Cardiac fibroblast (primary cell): ENCODE results near the gene HOXA13.
A peak's percentile ranks its signal among the peaks of the same experiment; 100 is the strongest.

ENCODE experiments used
- DNase-seq, 2 donors: peaks; one replicate each; pipeline versions ENCODE4 v3.0.0 to v3.0.0-alpha.2; 2010; ENCODE audit warnings: low read depth in 2 of 2
- H3K4me3 ChIP-seq, 2 donors: replicated peaks in 1 of 2; 1 replicate in 1 of 2; 2 replicates in 1 of 2; pipeline ENCODE4 v1.5.1; 2011; ENCODE audit warnings: low read depth in 2 of 2, low read length in 2 of 2, mild to moderate bottlenecking in 2 of 2, moderate library complexity in 1 of 2
- TF ChIP-seq, protein P1 (sequence below): IDR thresholded peaks from one replicate; pipeline ENCODE4 v1.5.1; 2011; ENCODE audit warnings: low read depth, mild to moderate bottlenecking, low read length, inconsistent platforms

HOXA13 gene

DNA sequence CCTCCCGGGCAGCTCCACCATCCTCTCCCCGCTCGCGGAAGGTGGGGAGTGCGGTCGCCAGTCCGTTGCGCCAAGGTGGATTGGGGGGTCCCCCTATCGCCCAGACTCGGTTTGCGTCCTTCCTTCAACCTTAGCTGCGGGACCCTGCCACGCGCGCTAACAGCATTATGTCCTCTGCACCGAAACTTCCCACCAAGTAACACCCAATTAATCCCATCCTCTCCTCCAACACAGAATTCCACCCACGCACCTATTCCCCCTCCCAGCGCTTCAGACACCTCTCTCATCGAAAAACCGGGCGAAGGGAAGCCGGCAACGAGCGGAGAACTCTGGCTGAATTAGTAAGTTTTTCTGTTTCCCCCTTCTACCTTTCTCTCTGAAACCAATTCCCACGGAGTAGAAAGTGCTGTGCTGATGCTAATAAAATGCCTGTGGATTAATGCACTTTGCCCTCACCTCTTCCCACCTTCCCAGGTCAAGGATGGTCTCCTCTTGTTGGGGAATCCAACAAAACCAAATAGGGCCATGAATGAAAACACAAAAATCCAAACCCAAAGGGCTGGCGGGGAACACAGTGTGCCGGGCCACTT lies 48.5 kb downstream of the HOXA13 start:
- peak overlapping the region; percentile 21 to 26 for H3K4me3 ChIP-seq
- no peak for DNase-seq
- TF ChIP-seq, protein P1, sequence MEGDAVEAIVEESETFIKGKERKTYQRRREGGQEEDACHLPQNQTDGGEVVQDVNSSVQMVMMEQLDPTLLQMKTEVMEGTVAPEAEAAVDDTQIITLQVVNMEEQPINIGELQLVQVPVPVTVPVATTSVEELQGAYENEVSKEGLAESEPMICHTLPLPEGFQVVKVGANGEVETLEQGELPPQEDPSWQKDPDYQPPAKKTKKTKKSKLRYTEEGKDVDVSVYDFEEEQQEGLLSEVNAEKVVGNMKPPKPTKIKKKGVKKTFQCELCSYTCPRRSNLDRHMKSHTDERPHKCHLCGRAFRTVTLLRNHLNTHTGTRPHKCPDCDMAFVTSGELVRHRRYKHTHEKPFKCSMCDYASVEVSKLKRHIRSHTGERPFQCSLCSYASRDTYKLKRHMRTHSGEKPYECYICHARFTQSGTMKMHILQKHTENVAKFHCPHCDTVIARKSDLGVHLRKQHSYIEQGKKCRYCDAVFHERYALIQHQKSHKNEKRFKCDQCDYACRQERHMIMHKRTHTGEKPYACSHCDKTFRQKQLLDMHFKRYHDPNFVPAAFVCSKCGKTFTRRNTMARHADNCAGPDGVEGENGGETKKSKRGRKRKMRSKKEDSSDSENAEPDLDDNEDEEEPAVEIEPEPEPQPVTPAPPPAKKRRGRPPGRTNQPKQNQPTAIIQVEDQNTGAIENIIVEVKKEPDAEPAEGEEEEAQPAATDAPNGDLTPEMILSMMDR, result no peak

DNA sequence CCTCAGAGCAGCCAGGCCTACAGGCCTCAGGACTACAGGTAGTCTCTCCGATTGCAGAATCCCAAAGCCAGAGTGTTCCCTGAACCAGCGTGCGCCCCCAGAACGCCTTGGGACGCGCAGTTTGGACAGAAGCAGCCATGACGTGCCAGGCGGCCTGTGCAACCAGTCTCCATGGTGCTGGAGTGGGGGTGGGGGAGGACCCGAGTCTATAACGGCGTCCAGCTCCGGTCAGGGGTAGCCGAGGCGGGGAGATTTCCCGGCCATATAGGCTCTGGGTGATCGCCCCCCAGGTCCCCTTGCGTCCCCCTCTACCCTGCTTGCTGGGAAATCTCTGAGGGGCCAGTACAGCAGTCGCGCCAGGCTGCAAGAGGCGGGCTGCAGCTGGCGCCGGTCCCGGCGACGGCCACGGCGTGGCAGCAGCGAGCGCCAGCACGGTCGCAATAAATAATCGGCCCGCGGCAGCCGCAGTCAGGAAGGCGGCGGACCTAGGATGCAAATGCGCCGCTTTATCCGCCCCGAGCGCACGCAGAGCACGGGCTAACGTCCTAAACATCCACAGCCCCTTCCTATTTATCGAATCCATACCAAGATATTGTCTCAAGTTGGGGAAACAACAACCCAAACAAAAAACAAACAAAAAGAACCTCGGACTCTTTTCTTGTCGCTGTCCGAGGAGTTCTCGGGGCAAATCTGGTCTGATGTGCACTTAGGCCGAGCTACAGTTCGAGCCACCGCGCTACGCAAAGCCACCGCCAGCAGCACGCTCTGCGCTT lies 49.1 kb downstream of the HOXA13 start:
- peak overlapping the region; percentile 21 to 26 for H3K4me3 ChIP-seq

GRCh38 chr7:27149842-27150567 lies 49.9 kb downstream of the HOXA13 start:
- TF ChIP-seq, protein P1, result no peak
- peak overlapping the region in 1 of 2 donors; percentile 11 for H3K4me3 ChIP-seq
- DNase-seq, result no peak

More for the DNA sequence above, 49.1 kb downstream of the HOXA13 start:
- TF ChIP-seq, protein P1, result peak; percentile 51
- DNase-seq, result peak; percentile 59 to 69

DNA sequence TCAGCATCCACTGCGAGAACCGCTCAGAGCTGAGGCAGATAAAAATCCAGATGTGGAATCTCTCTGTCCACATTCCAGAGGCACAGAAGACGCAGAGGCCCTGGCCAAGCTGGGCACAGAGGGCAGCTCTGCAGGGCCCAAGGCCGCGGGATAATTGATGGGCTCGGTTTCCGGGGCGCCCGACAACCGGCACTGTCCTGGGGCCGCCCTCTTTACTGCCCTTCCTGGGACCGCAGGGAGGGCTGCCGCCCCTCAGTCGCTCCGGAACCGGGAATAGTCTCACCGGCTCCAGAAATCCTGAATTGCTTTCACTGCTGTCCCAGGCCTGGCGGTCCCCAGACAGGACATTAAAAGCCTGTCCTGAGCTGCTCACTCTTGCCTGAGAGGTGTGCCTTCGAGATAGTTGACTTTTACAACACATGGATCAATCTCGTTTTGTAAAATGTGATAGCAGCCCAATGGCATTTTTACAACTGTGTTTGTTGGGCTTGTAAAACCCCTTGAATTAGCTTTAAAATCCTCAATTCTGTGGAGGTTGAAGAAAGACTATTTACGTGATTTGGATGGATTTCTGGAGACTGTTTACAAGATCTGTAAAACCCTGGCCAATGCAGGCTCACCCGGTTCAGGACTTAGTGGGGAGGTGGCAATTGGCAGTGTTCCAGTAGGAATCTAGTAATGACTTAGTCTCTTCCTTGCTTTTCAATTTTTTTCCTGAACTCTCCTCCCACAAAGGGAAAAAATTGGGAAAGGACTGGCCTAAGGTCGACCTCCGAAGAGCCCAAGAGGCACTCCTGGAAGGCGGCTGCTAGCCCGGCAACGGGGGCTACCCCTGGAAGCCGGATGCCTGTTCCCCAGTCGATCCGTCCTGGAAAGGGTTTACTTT lies 50.9 kb downstream of the HOXA13 start:
- DNase-seq, result no peak
- H3K4me3 ChIP-seq, result no peak overlapping the region
- TF ChIP-seq, protein P1, result no peak

DNA sequence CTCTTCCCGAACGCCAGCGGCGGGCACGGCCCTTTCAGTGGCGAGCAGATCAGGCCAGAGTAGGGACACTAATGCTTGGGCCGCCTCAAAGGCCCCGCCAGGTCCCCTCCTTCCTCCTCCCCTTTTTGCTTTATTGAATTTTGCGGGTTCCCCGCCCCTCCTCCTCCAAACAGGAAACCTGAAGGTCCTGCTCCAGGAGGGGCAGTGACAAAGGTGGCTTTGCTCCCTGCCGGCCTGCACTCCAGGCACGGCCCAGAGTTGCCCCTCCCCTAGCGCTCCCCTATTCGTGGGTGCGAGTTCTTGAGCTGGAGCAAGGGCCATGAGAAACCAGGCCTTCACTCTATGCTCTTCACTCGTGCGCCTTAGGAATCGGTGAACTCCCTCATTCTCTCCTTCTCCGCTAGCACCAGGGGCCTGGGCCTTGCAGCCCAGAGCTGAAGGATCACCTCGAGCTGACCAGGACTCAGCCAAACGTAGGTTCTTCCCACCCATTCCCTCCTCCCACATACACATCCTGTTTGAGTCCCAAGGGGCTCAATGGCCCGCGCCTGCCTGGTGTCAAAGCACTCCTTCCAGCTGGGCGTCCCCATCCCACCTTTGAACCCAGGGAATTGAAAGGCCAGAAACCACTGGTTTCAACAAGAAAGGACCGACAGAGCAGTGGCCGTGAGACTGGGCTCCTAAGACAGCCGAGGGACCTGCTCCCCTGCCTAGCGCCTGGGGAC lies 51.7 kb downstream of the HOXA13 start:
- no peak overlapping the region for H3K4me3 ChIP-seq
- DNase-seq, result no peak
- TF ChIP-seq, protein P1, result no peak
